ENCODE results near the gene USP47. TPM values are rescaled to one million over a fixed set of nuclear protein-coding genes. Genes with fewer than 3 reads are reported as not detected.

Gene USP47
- total and polyA plus RNA-seq, 2 of the 8 experiments (the other 6 are each of a cell fraction or from before 2014, with no cell fraction given): 4.2 to 21.3 TPM

DNA sequence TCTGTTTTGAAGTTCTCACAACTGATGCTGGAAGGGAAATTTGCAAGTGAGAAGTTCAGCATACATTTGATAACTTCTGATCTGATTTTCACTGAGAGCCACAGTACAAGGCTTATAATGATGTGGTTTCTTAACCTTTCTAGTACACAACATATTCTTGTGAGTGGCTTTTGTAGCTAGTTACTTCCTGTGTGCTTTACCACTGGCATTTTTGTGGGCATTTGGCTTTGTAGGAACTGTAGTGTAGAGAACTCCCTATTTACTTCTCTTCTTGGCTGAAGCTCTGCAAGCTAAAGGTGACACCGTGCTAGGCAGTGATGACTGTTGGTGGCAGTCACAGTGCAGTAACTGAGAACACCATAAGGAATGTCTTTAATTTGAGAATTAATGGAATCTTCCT lies 14.9 kb downstream of the USP47 start:
- no peak overlapping the region for H3K27ac ChIP-seq (ENCODE audit: low read depth, low read length)
- H2AFZ ChIP-seq (ENCODE audit: low read length): no peak overlapping the region
- peaks cover 1 to 5% of the 10 kb centered on the region in 2 experiments for H4K20me1 ChIP-seq (replicated peaks in 1 of 2; ENCODE audit: control insufficient read depth in 1 of 2, insufficient read depth in 2 of 2, low read length in 2 of 2)
- H2AK5ac ChIP-seq (ENCODE audit: low read depth, low read length): no peak overlapping the region
- H2BK5ac ChIP-seq (ENCODE audit: low read depth, low read length): no peak overlapping the region
- WGBS, 2 experiments (ENCODE audit: extremely low coverage in 1 of 2, insufficient coverage in 1 of 2, insufficient read length in 1 of 2, insufficient replicate concordance in 2 of 2, low coverage in 1 of 2, low lambda C conversion rate in 2 of 2, missing lambda C conversion rate in 1 of 2): 100% methylated on average over 1 of the region's 1 CpG; no CpG with 5 or more reads in 1 of the 2 experiments
- no peaks in the 10 kb centered on the region for H3K9me3 ChIP-seq (ENCODE audit: insufficient read depth in 2 of 2, low read depth in 1 of 2, low read length in 1 of 2)
- H2BK12ac ChIP-seq (ENCODE audit: low read depth, low read length): peak overlapping the region; percentile 55; the same call in 1 of the 2 replicates
- DNase-seq (ENCODE audit: low read depth in 1 of 2, low spot score in 2 of 2) (no peak), FAIRE-seq (no peak)
- no peak overlapping the region for H2BK20ac ChIP-seq (ENCODE audit: low read length)
- no peak overlapping the region for H4K5ac ChIP-seq (ENCODE audit: insufficient read length, low read depth, low read length)
- H3K9ac ChIP-seq (replicated peaks in 1 of 4; ENCODE audit: extremely low read depth in 1 of 4, low read depth in 3 of 4, low read length in 3 of 4): no peak overlapping the region
- peaks cover 0 to 7% (median 3%) of the 10 kb centered on the region in 4 experiments; a peak in 5 of 7 replicates for H3K4me1 ChIP-seq (replicated peaks in 1 of 4; ENCODE audit: control insufficient read depth in 3 of 4, insufficient read depth in 4 of 4, low read length in 3 of 4)
- no peak overlapping the region for H2BK120ac ChIP-seq (replicated peaks; ENCODE audit: low read depth, low read length)
- peaks cover 3% of the 10 kb centered on the region; the same call in 1 of the 2 replicates for H3K79me1 ChIP-seq (ENCODE audit: low read depth, low read length)
- H3K18ac ChIP-seq (ENCODE audit: extremely low read depth, low read length): 0 out of 2 replicates have a peak overlapping the region, but pooled peaks have one; percentile 39
- no peaks in the 10 kb centered on the region for H3K36me3 ChIP-seq (ENCODE audit: control insufficient read depth in 2 of 4, insufficient read depth in 4 of 4, low read length in 3 of 4)
- peaks cover 4 to 93% of the 10 kb centered on the region in 2 experiments; a peak in 3 of 4 replicates for H3K79me2 ChIP-seq (ENCODE audit: control insufficient read depth in 1 of 2, insufficient read depth in 2 of 2, low read length in 2 of 2)
- no peak overlapping the region for H2BK15ac ChIP-seq (ENCODE audit: low read length)
- ChIA-PET POLR2A (ENCODE audit: partially characterized antibody) (interaction anchor here (1.0 to 2.5 kb wide), 3 partner anchors 14 to 999 kb away, joined by 3 to 6 read pairs (median 4); partner anchors contain the start of genes USP47 and ZBED5), CTCF (ENCODE audit: partially characterized antibody) (interaction anchor here (0.6 to 1.9 kb wide), 2 partner anchors 10 to 20 kb away, joined by 3 to 5 read pairs; no protein-coding TSS in a partner anchor)
- no peak overlapping the region for H3K23ac ChIP-seq (ENCODE audit: insufficient read length)
- H4K8ac ChIP-seq (ENCODE audit: extremely low read depth, insufficient read depth, low read length): no peak overlapping the region
- H3K14ac ChIP-seq (ENCODE audit: insufficient read length): no peak overlapping the region
- no peak overlapping the region; a peak in 1 of 8 replicates for H3K4me3 ChIP-seq (ENCODE audit: extremely low read depth in 1 of 4, insufficient read depth in 2 of 4, low read depth in 3 of 4, low read length in 4 of 4)
- no peaks in the 10 kb centered on the region for H3K27me3 ChIP-seq (replicated peaks in 1 of 4; ENCODE audit: control insufficient read depth in 3 of 4, extremely low read depth in 1 of 4, insufficient read depth in 3 of 4, low read length in 3 of 4)
- H3K23me2 ChIP-seq (ENCODE audit: low read depth, low read length): no peaks in the 10 kb centered on the region
- no peak overlapping the region for H3K4ac ChIP-seq (replicated peaks; ENCODE audit: insufficient read length, low read depth, low read length)
- no peak overlapping the region for H4K91ac ChIP-seq (replicated peaks; ENCODE audit: insufficient read length, low read length)
- H3K56ac ChIP-seq (replicated peaks; ENCODE audit: insufficient read length, low read depth, low read length): no peak overlapping the region
- H3K4me2 ChIP-seq (ENCODE audit: insufficient read depth in 1 of 2, low read depth in 2 of 2, low read length in 2 of 2): no peak overlapping the region
- TF ChIP-seq MAFK (IDR thresholded peaks at IDR 0.05; ENCODE audit: low read depth, low read length) (no peak), RBBP5 (IDR thresholded peaks at IDR 0.05; ENCODE audit: borderline replicate concordance, low read depth, low read length) (no peak), SP2 (IDR thresholded peaks at IDR 0.05; ENCODE audit: low read length) (no peak), CREB1 (IDR thresholded peaks at IDR 0.05) (no peak), POU5F1 (IDR thresholded peaks at IDR 0.05; ENCODE audit: low read depth, low read length) (no peak), TAF1 (IDR thresholded peaks at IDR 0.05; ENCODE audit: low read depth, low read length) (no peak), POLR2A (IDR thresholded peaks at IDR 0.05; ENCODE audit: control extremely low read depth in 1 of 2, low read depth in 2 of 2, low read length in 2 of 2) (no peak), CBX8 (IDR thresholded peaks at IDR 0.05; ENCODE audit: borderline replicate concordance, low read depth, low read length) (no peak), JUND (IDR thresholded peaks at IDR 0.05; ENCODE audit: low read length) (no peak), SAP30 (IDR thresholded peaks at IDR 0.05; ENCODE audit: insufficient read depth, insufficient replicate concordance, low read length) (no peak), CBX5 (IDR thresholded peaks at IDR 0.05; ENCODE audit: low read depth, low read length) (no peak), GABPA (IDR thresholded peaks at IDR 0.05; ENCODE audit: borderline replicate concordance, insufficient read depth, low read length) (no peak)
- TF ChIP-seq, protein P1, sequence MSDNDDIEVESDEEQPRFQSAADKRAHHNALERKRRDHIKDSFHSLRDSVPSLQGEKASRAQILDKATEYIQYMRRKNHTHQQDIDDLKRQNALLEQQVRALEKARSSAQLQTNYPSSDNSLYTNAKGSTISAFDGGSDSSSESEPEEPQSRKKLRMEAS (IDR thresholded peaks at IDR 0.05): no peak
- TF ChIP-seq, protein P2, sequence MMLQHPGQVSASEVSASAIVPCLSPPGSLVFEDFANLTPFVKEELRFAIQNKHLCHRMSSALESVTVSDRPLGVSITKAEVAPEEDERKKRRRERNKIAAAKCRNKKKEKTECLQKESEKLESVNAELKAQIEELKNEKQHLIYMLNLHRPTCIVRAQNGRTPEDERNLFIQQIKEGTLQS (IDR thresholded peaks at IDR 0.05; ENCODE audit: insufficient read depth, low read depth, low read length): no peak
